Neutrophil (primary cell): ENCODE measurements around the gene ADAMTS2.

Source experiments
- H3K27ac ChIP-seq: fragments of 200-600 bp; sonication (generic); 2 replicates; pipeline ENCODE4 v1.5.1; 2016; ENCODE audit warnings: mild to moderate bottlenecking, moderate library complexity
- H3K27me3 ChIP-seq: fragments of 200-600 bp; sonication (generic); 2 replicates; pipeline ENCODE4 v1.6.0; 2016; ENCODE audit warnings: mild to moderate bottlenecking
- H3K36me3 ChIP-seq: fragments of 200-600 bp; sonication (generic); 2 replicates; pipeline ENCODE4 v1.5.1; 2017
- H3K4me1 ChIP-seq, 2 experiments: fragments of 200-600 bp in 1 of 2; sonication (generic) in 1 of 2; 1 replicate in 1 of 2; 2 replicates in 1 of 2; pipeline versions ENCODE4 v1.5.1 to v1.6.1; 2013 to 2016; ENCODE audit warnings: low read depth in 1 of 2, low read length in 1 of 2, mild to moderate bottlenecking in 1 of 2, moderate library complexity in 1 of 2; ENCODE audit not compliant: control insufficient read depth in 1 of 2, insufficient read depth in 1 of 2
- H3K4me3 ChIP-seq, 2 experiments: fragments of 200-600 bp in 1 of 2; sonication (generic) in 1 of 2; 1 replicate in 1 of 2; 2 replicates in 1 of 2; pipeline ENCODE4 v1.5.1; 2013 to 2016; ENCODE audit warnings: low read depth in 1 of 2, low read length in 1 of 2, mild to moderate bottlenecking in 1 of 2, moderate library complexity in 1 of 2
- H3K9me3 ChIP-seq: fragments of 200-600 bp; sonication (generic); 2 replicates; pipeline ENCODE4 v1.5.1; 2016
- TF ChIP-seq, protein P1 (sequence below): fragments of 200-600 bp; sonication (generic); IDR thresholded peaks from 2 replicates; pipeline ENCODE4 v1.5.1; 2016; ENCODE audit warnings: antibody characterized with exemption

ADAMTS2 gene

DNA sequence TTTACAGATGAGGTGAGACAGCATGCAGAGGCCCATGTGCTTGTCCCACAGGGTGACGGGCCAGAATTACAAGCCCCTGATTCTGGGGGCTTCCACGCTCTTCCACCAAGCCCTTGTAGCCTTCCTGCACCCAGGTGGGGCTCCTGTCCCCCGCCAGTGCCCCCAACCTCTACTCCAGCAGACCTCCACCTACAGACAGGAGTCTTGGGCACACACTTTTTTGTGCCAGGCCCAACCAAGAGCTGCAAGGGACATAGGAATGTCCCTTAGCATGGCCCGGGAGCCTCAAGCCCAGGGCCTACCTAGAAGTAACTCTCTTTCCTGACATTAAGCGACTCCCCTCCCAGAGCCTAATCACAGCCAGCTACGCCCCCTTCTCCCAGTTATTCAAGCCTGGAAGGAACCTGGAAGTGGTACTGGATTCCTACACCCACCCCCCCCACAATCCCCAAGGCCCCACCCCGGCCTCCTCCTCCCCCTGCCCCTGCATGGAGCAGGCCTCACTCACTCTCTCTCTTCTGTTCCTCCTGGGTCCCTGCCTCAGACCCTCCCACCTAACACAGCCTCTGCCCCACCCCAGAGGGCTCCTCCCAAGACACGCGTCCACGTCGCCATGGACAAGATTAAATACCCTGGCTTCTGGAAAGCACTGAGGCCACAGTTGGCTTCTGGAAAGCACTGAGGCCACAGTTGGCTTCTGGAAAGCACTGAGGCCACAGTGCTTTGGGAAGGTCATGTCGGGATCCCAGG is 30.5 kb downstream of the ADAMTS2 start:
- H3K27ac ChIP-seq: no peak overlapping the region
- no peaks in the 10 kb centered on the region for H3K9me3 ChIP-seq
- TF ChIP-seq, protein P1, sequence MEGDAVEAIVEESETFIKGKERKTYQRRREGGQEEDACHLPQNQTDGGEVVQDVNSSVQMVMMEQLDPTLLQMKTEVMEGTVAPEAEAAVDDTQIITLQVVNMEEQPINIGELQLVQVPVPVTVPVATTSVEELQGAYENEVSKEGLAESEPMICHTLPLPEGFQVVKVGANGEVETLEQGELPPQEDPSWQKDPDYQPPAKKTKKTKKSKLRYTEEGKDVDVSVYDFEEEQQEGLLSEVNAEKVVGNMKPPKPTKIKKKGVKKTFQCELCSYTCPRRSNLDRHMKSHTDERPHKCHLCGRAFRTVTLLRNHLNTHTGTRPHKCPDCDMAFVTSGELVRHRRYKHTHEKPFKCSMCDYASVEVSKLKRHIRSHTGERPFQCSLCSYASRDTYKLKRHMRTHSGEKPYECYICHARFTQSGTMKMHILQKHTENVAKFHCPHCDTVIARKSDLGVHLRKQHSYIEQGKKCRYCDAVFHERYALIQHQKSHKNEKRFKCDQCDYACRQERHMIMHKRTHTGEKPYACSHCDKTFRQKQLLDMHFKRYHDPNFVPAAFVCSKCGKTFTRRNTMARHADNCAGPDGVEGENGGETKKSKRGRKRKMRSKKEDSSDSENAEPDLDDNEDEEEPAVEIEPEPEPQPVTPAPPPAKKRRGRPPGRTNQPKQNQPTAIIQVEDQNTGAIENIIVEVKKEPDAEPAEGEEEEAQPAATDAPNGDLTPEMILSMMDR: no peak
- no peak overlapping the region for H3K4me3 ChIP-seq
- no peaks in the 10 kb centered on the region for H3K36me3 ChIP-seq
- no peaks in the 10 kb centered on the region for H3K4me1 ChIP-seq
- H3K27me3 ChIP-seq: no peaks in the 10 kb centered on the region

DNA sequence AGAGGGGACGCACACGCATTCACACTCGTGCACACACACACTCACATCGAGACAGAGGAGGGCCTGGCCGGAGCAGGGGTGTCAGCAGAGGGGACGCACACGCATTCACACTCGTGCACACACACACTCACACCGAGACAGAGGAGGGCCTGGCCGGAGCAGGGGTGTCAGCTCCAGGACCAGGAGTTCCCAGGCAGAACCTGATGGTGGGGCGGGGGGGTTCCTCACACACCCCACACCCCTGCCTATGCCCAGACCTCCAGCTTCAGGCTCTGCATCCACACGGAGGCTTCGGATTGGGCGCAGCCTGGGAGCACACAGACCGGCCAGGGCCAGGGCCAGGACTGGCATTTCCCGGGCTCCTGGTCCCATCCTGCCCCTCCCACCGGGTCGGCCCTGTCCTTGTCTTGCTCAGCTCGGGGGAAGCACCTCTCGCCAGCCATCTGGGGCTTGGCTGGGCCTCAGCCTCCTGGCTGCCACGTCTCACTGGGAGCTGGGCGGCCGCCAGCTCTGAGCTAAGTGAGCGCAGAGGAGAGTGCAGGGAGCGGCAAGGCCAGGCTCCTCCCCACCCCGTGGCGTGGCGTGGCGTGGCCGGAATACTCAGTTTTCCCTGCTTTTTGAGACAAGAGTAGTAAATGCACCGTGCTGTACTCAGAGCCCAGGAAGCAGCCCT is 31.3 kb downstream of the ADAMTS2 start:
- Histone ChIP-seq H3K4me3 (no peak overlapping the region), H3K9me3 (no peaks in the 10 kb centered on the region), H3K36me3 (no peaks in the 10 kb centered on the region), H3K27ac (no peak overlapping the region), H3K27me3 (no peaks in the 10 kb centered on the region), H3K4me1 (no peaks in the 10 kb centered on the region)
- TF ChIP-seq, protein P1: no peak

DNA sequence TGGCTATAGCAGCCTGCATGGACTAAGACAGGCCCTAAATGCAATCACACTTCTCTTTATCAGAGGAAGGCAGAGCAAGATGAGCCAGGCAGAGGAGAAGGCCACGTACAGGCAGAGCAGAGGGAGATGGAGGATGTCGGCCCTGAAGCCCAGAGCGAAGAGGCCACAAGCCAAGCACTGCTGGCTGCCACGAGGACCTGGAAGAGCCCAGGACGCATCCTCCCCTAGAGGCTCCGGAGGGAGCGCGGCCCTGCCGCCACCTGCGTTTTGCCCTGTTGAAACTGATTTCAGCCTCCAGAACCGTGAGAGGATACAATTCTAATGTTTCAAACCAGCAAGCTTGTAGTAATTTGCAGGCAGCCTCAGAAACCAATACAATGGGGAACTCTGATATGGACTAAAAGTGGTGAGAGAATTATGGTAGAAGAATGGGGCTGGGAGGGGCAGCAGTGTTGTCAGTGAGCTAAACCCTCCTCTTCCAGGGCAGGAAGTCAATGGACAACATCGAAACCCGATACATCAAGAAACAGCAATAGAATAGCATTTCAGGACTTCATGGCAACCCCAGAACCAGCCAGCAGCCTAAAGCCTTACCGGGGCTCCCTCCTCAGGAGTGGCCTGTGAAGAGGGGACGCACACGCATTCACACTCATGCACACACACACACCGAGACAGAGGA is 32.6 kb downstream of the ADAMTS2 start:
- no peak overlapping the region for H3K4me3 ChIP-seq
- TF ChIP-seq, protein P1: no peak
- no peaks in the 10 kb centered on the region for H3K36me3 ChIP-seq
- no peaks in the 10 kb centered on the region for H3K27me3 ChIP-seq
- no peaks in the 10 kb centered on the region for H3K9me3 ChIP-seq
- no peaks in the 10 kb centered on the region for H3K4me1 ChIP-seq
- no peak overlapping the region for H3K27ac ChIP-seq

DNA sequence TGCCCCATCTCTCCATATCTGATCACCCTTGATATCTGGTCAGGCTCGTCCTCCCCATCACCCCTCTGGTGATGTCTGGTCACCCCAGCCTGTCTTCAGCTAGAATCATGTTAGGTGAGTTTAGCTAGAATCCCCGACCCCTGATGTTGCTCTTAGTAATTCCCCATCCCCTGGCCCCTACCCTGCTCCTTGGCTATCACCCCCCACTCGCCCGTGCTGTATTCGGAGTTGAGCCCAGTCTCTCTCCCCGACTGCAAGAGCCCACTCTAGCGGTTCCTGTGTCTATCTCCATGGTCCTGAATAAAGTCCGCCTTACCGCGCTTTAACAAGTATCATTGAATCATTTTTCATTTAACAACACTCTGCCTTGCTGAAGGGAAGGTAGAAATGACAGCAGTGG is 33.7 kb downstream of the ADAMTS2 start:
- Histone ChIP-seq H3K27me3 (no peaks in the 10 kb centered on the region), H3K27ac (no peak overlapping the region), H3K9me3 (no peaks in the 10 kb centered on the region), H3K36me3 (no peaks in the 10 kb centered on the region), H3K4me3 (no peak overlapping the region), H3K4me1 (no peaks in the 10 kb centered on the region)
- TF ChIP-seq, protein P1: no peak

DNA sequence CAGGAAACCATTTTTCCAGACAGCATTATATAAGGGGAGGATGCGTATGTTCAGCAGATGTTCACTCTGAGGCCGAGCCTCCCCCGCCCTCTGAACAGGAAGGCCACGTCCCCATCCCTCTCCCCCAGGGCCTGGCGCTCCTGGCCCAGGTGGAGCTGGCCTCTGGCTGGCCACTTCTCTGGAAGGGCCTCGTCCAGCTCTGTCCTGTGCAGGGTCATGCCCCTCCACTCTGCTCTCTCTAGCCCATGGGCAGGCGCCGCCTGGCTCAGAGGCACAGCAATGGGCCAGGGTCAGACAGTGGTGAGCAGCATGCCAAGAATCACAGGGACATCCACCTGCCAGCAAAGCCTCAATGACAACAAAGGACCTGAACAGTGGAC is 34.2 kb downstream of the ADAMTS2 start:
- H3K4me1 ChIP-seq: no peaks in the 10 kb centered on the region
- H3K4me3 ChIP-seq: no peak overlapping the region
- TF ChIP-seq, protein P1: no peak
- H3K27ac ChIP-seq: no peak overlapping the region
- no peaks in the 10 kb centered on the region for H3K27me3 ChIP-seq
- no peaks in the 10 kb centered on the region for H3K36me3 ChIP-seq
- H3K9me3 ChIP-seq: no peaks in the 10 kb centered on the region
